ENCODE data around the gene TMPRSS7.

- no peak for TF ChIP-seq EZH2 (IDR thresholded peaks at IDR 0.05)
- no peak for TF ChIP-seq POLR2AphosphoS5 (IDR thresholded peaks at IDR 0.05; ENCODE audit: borderline replicate concordance, low read depth, low read length)
- TF ChIP-seq FOXP2 (optimal IDR thresholded peaks at IDR 0.05; ENCODE audit: control extremely low read depth, extremely low read length, insufficient read depth): no peak
Observed at GRCh38 chr3:112092496-112093179, 58.1 kb downstream of the TMPRSS7 start.
